Measurements from ENCODE around the gene STK39.

STK39 gene

DNA sequence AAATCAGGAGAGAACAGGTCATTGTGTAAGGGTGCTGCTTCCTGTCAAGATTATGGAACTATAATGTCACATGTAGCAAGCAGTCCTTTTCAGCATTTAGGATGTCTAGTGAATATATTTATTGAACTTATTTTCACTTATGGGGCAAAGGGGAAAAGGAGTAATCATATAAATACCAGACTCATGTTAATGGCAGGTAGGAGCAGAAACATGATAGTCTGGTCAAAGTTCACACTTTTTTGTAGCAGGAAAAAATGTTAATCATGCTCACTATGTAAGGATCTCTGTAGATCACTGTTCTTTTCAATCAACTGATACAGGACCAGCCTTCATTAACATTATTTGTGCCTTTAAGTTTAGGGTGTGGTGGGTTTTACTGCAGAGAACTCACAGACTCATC lies 219.0 kb downstream of the STK39 start:
- H3K4me3 ChIP-seq (ENCODE audit: low read length in 2 of 2): no peak overlapping the region
- H3K36me3 ChIP-seq (ENCODE audit: control insufficient read depth in 2 of 2, insufficient read depth in 2 of 2, low read length in 2 of 2): peaks cover 7 to 10% of the 10 kb centered on the region in 2 donors
- H3K4me1 ChIP-seq (ENCODE audit: control insufficient read depth, insufficient read depth, low read length): no peaks in the 10 kb centered on the region
- H3K9ac ChIP-seq (ENCODE audit: low read length in 2 of 2): no peak overlapping the region
- no peaks in the 10 kb centered on the region for H3K27me3 ChIP-seq (ENCODE audit: control insufficient read depth in 1 of 2, insufficient read depth in 2 of 2, low read length in 2 of 2)
- H3K27ac ChIP-seq (ENCODE audit: low read length): no peak overlapping the region
- no peaks in the 10 kb centered on the region for H3K9me3 ChIP-seq (ENCODE audit: control insufficient read depth in 2 of 2, low read length in 2 of 2)

- Histone ChIP-seq H3K36me3 (ENCODE audit: control insufficient read depth in 2 of 2, insufficient read depth in 2 of 2, low read length in 2 of 2) (peaks cover 7 to 10% of the 10 kb centered on the region in 2 donors), H3K4me3 (ENCODE audit: low read length in 2 of 2) (no peak overlapping the region), H3K27ac (ENCODE audit: low read length) (no peak overlapping the region), H3K9ac (ENCODE audit: low read length in 2 of 2) (no peak overlapping the region), H3K4me1 (ENCODE audit: control insufficient read depth, insufficient read depth, low read length) (no peaks in the 10 kb centered on the region), H3K9me3 (ENCODE audit: control insufficient read depth in 2 of 2, low read length in 2 of 2) (no peaks in the 10 kb centered on the region), H3K27me3 (ENCODE audit: control insufficient read depth in 1 of 2, insufficient read depth in 2 of 2, low read length in 2 of 2) (no peaks in the 10 kb centered on the region)
Measured at GRCh38 chr2:168025487-168026202, 221.8 kb downstream of the STK39 start.

- H3K4me1 ChIP-seq (ENCODE audit: control insufficient read depth, insufficient read depth, low read length): no peaks in the 10 kb centered on the region
- H3K27ac ChIP-seq (ENCODE audit: low read length): no peak overlapping the region
- H3K9me3 ChIP-seq (ENCODE audit: control insufficient read depth in 2 of 2, low read length in 2 of 2): no peaks in the 10 kb centered on the region
- H3K9ac ChIP-seq (ENCODE audit: low read length in 2 of 2): no peak overlapping the region
- H3K36me3 ChIP-seq (ENCODE audit: control insufficient read depth in 2 of 2, insufficient read depth in 2 of 2, low read length in 2 of 2): peaks cover 7 to 10% of the 10 kb centered on the region in 2 donors
- no peak overlapping the region for H3K4me3 ChIP-seq (ENCODE audit: low read length in 2 of 2)
- no peaks in the 10 kb centered on the region for H3K27me3 ChIP-seq (ENCODE audit: control insufficient read depth in 1 of 2, insufficient read depth in 2 of 2, low read length in 2 of 2)
Measured at GRCh38 chr2:168024459-168024858, 222.9 kb downstream of the STK39 start.

DNA sequence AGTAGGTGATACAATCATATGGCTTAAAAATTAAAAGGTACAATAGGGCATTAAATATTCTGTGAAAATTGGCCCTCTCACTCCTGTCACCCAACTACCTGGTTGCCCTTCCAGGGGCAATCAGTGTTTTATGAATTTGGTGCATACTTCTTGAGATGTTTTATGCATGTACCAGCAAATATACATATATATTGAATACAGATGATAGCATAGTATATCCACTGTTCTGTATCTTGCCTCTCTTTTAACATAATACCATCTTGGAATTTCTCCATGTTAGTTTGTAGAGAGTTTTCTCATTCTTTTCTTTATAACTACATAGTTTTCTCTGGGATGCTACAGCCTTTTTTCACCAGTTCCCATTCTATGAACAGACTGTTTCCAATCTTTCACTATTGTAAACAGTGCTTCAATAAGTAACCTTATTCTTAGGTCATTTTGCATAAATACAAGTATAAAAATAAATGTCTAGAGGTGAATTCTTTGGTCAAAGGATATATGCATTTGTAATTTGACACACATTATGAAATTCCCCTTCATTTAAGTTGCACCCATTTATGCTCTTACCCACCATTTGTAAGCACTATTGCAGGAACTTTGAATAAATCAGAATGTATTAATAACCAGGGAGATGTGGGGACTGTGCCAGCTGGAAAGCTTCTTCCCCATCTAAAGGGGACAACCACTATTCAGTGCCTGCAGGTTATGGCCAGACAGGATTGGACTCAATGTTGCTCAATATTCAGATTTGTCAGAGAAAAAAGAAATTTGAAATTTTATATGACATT lies 225.4 kb downstream of the STK39 start:
- no peak overlapping the region for H3K4me3 ChIP-seq (ENCODE audit: low read length in 2 of 2)
- H3K27me3 ChIP-seq (ENCODE audit: control insufficient read depth in 1 of 2, insufficient read depth in 2 of 2, low read length in 2 of 2): no peaks in the 10 kb centered on the region
- no peak overlapping the region for H3K9ac ChIP-seq (ENCODE audit: low read length in 2 of 2)
- no peak overlapping the region for H3K27ac ChIP-seq (ENCODE audit: low read length)
- no peaks in the 10 kb centered on the region for H3K9me3 ChIP-seq (ENCODE audit: control insufficient read depth in 2 of 2, low read length in 2 of 2)
- peaks cover 7 to 10% of the 10 kb centered on the region in 2 donors for H3K36me3 ChIP-seq (ENCODE audit: control insufficient read depth in 2 of 2, insufficient read depth in 2 of 2, low read length in 2 of 2)
- no peaks in the 10 kb centered on the region for H3K4me1 ChIP-seq (ENCODE audit: control insufficient read depth, insufficient read depth, low read length)

- Histone ChIP-seq H3K9ac (ENCODE audit: low read length in 2 of 2) (no peak overlapping the region), H3K27me3 (ENCODE audit: control insufficient read depth in 1 of 2, insufficient read depth in 2 of 2, low read length in 2 of 2) (no peaks in the 10 kb centered on the region)
Measured at GRCh38 chr2:168015274-168015953, 232.0 kb downstream of the STK39 start.

DNA sequence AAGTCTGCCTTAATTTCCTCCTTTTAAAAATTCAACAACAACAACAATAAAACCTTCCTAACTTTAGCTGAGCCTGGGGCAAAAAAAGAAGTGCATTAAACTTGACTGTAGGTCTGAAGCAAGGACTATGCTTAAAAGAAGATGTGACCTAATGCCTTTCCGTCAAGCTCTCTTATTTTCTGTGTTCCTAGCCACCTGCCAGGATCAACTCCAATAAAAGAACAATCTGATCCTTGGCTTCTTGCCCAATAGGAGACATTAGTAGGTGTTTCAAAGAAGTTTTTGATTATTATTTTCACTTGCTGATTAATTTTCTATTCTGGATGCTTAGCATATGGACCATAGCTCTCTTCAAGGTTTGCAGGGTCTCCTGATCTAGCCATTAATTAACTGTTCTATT lies 237.5 kb downstream of the STK39 start:
- peaks cover 8 to 17% of the 10 kb centered on the region in 2 donors for H3K36me3 ChIP-seq (ENCODE audit: control insufficient read depth in 2 of 2, insufficient read depth in 2 of 2, low read length in 2 of 2)
- H3K9me3 ChIP-seq (ENCODE audit: control insufficient read depth in 2 of 2, low read length in 2 of 2): no peaks in the 10 kb centered on the region
- H3K27me3 ChIP-seq (ENCODE audit: control insufficient read depth in 1 of 2, insufficient read depth in 2 of 2, low read length in 2 of 2): no peaks in the 10 kb centered on the region
- no peak overlapping the region for H3K9ac ChIP-seq (ENCODE audit: low read length in 2 of 2)
- H3K4me3 ChIP-seq (ENCODE audit: low read length in 2 of 2): no peak overlapping the region
- H3K4me1 ChIP-seq (ENCODE audit: control insufficient read depth, insufficient read depth, low read length): no peaks in the 10 kb centered on the region
- no peak overlapping the region for H3K27ac ChIP-seq (ENCODE audit: low read length)

More at GRCh38 chr2:168015274-168015953, 232.0 kb downstream of the STK39 start:
- H3K27ac ChIP-seq (ENCODE audit: low read length): no peak overlapping the region
- peaks cover 3 to 16% of the 10 kb centered on the region in 2 donors for H3K36me3 ChIP-seq (ENCODE audit: control insufficient read depth in 2 of 2, insufficient read depth in 2 of 2, low read length in 2 of 2)
- no peaks in the 10 kb centered on the region for H3K9me3 ChIP-seq (ENCODE audit: control insufficient read depth in 2 of 2, low read length in 2 of 2)
- no peaks in the 10 kb centered on the region for H3K4me1 ChIP-seq (ENCODE audit: control insufficient read depth, insufficient read depth, low read length)
- H3K4me3 ChIP-seq (ENCODE audit: low read length in 2 of 2): no peak overlapping the region

DNA sequence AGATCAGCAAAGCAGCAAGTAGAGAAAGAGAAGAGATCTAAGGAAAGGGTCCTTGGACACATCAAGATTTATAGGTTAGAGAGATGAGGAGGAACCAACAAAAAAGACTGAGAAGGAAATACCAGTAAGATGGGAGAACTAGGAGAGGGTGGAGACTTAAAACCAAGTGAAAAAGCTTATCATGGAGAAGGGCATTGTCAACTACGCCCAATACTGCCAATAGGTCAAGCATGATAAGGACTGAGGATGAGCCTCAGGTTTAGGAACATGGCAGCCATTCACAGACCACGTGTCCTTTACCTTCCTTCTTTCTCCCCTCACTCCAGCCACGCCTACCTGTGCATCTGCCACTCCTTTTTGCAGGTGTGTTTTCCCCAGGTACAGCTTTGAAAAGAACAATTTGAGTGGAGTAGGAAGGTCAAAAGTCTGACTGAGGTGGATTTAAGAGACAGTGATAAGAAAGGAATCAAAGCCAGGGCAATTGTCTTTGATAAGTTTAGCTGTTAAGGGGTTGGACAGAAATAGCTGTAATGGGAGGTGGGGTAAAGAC lies 238.7 kb downstream of the STK39 start:
- Histone ChIP-seq H3K36me3 (ENCODE audit: control insufficient read depth in 2 of 2, insufficient read depth in 2 of 2, low read length in 2 of 2) (peaks cover 5 to 13% of the 10 kb centered on the region in 2 donors), H3K9ac (ENCODE audit: low read length in 2 of 2) (no peak overlapping the region), H3K4me1 (ENCODE audit: control insufficient read depth, insufficient read depth, low read length) (no peaks in the 10 kb centered on the region), H3K9me3 (ENCODE audit: control insufficient read depth in 2 of 2, low read length in 2 of 2) (no peaks in the 10 kb centered on the region), H3K4me3 (ENCODE audit: low read length in 2 of 2) (no peak overlapping the region), H3K27me3 (ENCODE audit: control insufficient read depth in 1 of 2, insufficient read depth in 2 of 2, low read length in 2 of 2) (no peaks in the 10 kb centered on the region), H3K27ac (ENCODE audit: low read length) (no peak overlapping the region)

DNA sequence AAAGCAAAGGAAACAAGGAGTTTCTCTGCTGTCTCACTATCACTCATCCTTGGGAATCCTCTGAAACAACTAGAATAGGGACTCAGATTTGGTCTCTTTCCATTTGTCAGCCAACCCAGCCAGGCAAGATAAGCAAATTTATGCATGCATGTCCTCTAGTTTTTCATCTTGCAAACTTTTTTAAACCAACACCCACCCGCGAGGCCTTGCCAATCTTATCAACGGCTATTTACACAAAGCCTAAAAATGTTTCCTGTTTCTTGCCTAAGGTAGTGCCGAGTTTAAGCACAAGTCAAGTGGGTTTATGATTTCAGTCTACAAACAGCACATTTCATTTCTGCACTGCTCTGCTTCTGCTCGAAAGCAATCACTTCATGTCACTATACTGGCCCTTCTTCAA lies 240.9 kb downstream of the STK39 start:
- H3K9ac ChIP-seq (ENCODE audit: low read length in 2 of 2): no peak overlapping the region
- H3K27ac ChIP-seq (ENCODE audit: low read length): no peak overlapping the region
- peaks cover 5 to 9% of the 10 kb centered on the region in 2 donors for H3K36me3 ChIP-seq (ENCODE audit: control insufficient read depth in 2 of 2, insufficient read depth in 2 of 2, low read length in 2 of 2)
- no peak overlapping the region for H3K4me3 ChIP-seq (ENCODE audit: low read length in 2 of 2)
- H3K9me3 ChIP-seq (ENCODE audit: control insufficient read depth in 2 of 2, low read length in 2 of 2): no peaks in the 10 kb centered on the region
- no peaks in the 10 kb centered on the region for H3K27me3 ChIP-seq (ENCODE audit: control insufficient read depth in 1 of 2, insufficient read depth in 2 of 2, low read length in 2 of 2)
- H3K4me1 ChIP-seq (ENCODE audit: control insufficient read depth, insufficient read depth, low read length): no peaks in the 10 kb centered on the region

DNA sequence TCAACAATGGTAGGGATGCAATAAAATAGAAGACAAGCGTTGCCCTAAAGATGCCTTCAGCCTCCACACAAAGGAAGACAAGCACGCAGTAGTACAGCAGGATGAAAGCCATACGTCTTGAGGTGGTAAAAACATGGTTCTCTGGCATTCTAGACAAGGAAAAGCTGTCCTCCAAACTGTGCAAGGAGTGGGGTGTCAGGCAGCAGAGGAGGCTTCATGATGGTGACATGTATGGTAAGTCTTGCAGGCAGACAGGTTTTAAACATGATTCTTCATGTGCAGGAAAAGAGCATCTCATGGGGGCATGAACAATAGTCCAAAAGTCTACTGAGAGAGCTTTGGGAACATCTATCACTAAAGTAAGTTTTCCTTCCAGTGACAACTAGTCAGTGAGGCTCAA lies 241.8 kb downstream of the STK39 start:
- Histone ChIP-seq H3K9me3 (ENCODE audit: control insufficient read depth in 2 of 2, low read length in 2 of 2) (no peaks in the 10 kb centered on the region), H3K9ac (ENCODE audit: low read length in 2 of 2) (no peak overlapping the region), H3K4me3 (ENCODE audit: low read length in 2 of 2) (no peak overlapping the region), H3K27me3 (ENCODE audit: control insufficient read depth in 1 of 2, insufficient read depth in 2 of 2, low read length in 2 of 2) (no peaks in the 10 kb centered on the region), H3K4me1 (ENCODE audit: control insufficient read depth, insufficient read depth, low read length) (no peaks in the 10 kb centered on the region), H3K27ac (ENCODE audit: low read length) (no peak overlapping the region), H3K36me3 (ENCODE audit: control insufficient read depth in 2 of 2, insufficient read depth in 2 of 2, low read length in 2 of 2) (peaks cover 5 to 9% of the 10 kb centered on the region in 2 donors)

GRCh38 chr2:168003876-168004275 lies 243.5 kb downstream of the STK39 start:
- Histone ChIP-seq H3K36me3 (ENCODE audit: control insufficient read depth in 2 of 2, insufficient read depth in 2 of 2, low read length in 2 of 2) (peaks cover 5 to 9% of the 10 kb centered on the region in 2 donors), H3K4me3 (ENCODE audit: low read length in 2 of 2) (no peak overlapping the region), H3K27ac (ENCODE audit: low read length) (no peak overlapping the region), H3K9me3 (ENCODE audit: control insufficient read depth in 2 of 2, low read length in 2 of 2) (no peaks in the 10 kb centered on the region), H3K4me1 (ENCODE audit: control insufficient read depth, insufficient read depth, low read length) (no peaks in the 10 kb centered on the region), H3K9ac (ENCODE audit: low read length in 2 of 2) (no peak overlapping the region), H3K27me3 (ENCODE audit: control insufficient read depth in 1 of 2, insufficient read depth in 2 of 2, low read length in 2 of 2) (no peaks in the 10 kb centered on the region)
